Measurements from ENCODE around the gene CDK5RAP3.

CDK5RAP3 gene

GRCh38 chr17:47941246-47942095 is 29.4 kb upstream of the CDK5RAP3 start, which contains the start of gene PNPO:
TSS of gene PNPO (plus strand) at chr17:47941571. CDS start at chr17:47941676, 105 bp downstream.
- Histone ChIP-seq H3K9me3 (ENCODE audit: control insufficient read depth, insufficient read depth, low read length) (no peaks in the 10 kb centered on the region), H3K36me3 (ENCODE audit: control insufficient read depth, insufficient read depth, low read length) (no peaks in the 10 kb centered on the region), H3K4me3 (ENCODE audit: low read depth, low read length) (peak within 1 kb of the TSS; percentile 76), H3K9ac (ENCODE audit: low read depth, low read length) (peak within 1 kb of the TSS; percentile 50), H3K4me1 (ENCODE audit: control insufficient read depth, insufficient read depth, low read length) (no peaks in the 10 kb centered on the region), H3K27me3 (ENCODE audit: control insufficient read depth, insufficient read depth, low read length) (peaks cover 8% of the 10 kb centered on the region)

GRCh38 chr17:47942096-47942510 is 28.8 kb upstream of the CDK5RAP3 start:
- H3K4me1 ChIP-seq (ENCODE audit: control insufficient read depth, insufficient read depth, low read length), result peaks cover 1% of the 10 kb centered on the region

GRCh38 chr17:47942568-47942967 is 28.3 kb upstream of the CDK5RAP3 start:
- Histone ChIP-seq H3K4me3 (ENCODE audit: low read depth, low read length) (peak overlapping the region; percentile 76), H3K4me1 (ENCODE audit: control insufficient read depth, insufficient read depth, low read length) (peaks cover 3% of the 10 kb centered on the region), H3K9ac (ENCODE audit: low read depth, low read length) (no peak overlapping the region)

More at GRCh38 chr17:47942096-47942510, 28.8 kb upstream of the CDK5RAP3 start:
- peak overlapping the region; percentile 76 for H3K4me3 ChIP-seq (ENCODE audit: low read depth, low read length)
- H3K9me3 ChIP-seq (ENCODE audit: control insufficient read depth, insufficient read depth, low read length), result no peaks in the 10 kb centered on the region
- H3K36me3 ChIP-seq (ENCODE audit: control insufficient read depth, insufficient read depth, low read length), result no peaks in the 10 kb centered on the region
- H3K9ac ChIP-seq (ENCODE audit: low read depth, low read length), result no peak overlapping the region
- peaks cover 8% of the 10 kb centered on the region for H3K27me3 ChIP-seq (ENCODE audit: control insufficient read depth, insufficient read depth, low read length)

GRCh38 chr17:47945080-47945479 is 25.8 kb upstream of the CDK5RAP3 start:
- Histone ChIP-seq H3K27me3 (ENCODE audit: control insufficient read depth, insufficient read depth, low read length) (peaks cover 7% of the 10 kb centered on the region), H3K4me3 (ENCODE audit: low read depth, low read length) (no peak overlapping the region), H3K9ac (ENCODE audit: low read depth, low read length) (no peak overlapping the region), H3K4me1 (ENCODE audit: control insufficient read depth, insufficient read depth, low read length) (peaks cover 7% of the 10 kb centered on the region), H3K9me3 (ENCODE audit: control insufficient read depth, insufficient read depth, low read length) (no peaks in the 10 kb centered on the region), H3K36me3 (ENCODE audit: control insufficient read depth, insufficient read depth, low read length) (no peaks in the 10 kb centered on the region)

More at GRCh38 chr17:47942568-47942967, 28.3 kb upstream of the CDK5RAP3 start:
- H3K9me3 ChIP-seq (ENCODE audit: control insufficient read depth, insufficient read depth, low read length), result no peaks in the 10 kb centered on the region
- H3K36me3 ChIP-seq (ENCODE audit: control insufficient read depth, insufficient read depth, low read length), result no peaks in the 10 kb centered on the region
- H3K27me3 ChIP-seq (ENCODE audit: control insufficient read depth, insufficient read depth, low read length), result peaks cover 8% of the 10 kb centered on the region

- no peak overlapping the region for H3K4me3 ChIP-seq (ENCODE audit: low read depth, low read length)
- H3K9ac ChIP-seq (ENCODE audit: low read depth, low read length), result no peak overlapping the region
- H3K9me3 ChIP-seq (ENCODE audit: control insufficient read depth, insufficient read depth, low read length), result no peaks in the 10 kb centered on the region
- peaks cover 3% of the 10 kb centered on the region for H3K27me3 ChIP-seq (ENCODE audit: control insufficient read depth, insufficient read depth, low read length)
- H3K4me1 ChIP-seq (ENCODE audit: control insufficient read depth, insufficient read depth, low read length), result peaks cover 7% of the 10 kb centered on the region
- H3K36me3 ChIP-seq (ENCODE audit: control insufficient read depth, insufficient read depth, low read length), result no peaks in the 10 kb centered on the region
These were observed 25.1 kb upstream of the CDK5RAP3 start for GRCh38 chr17:47945529-47946508.

GRCh38 chr17:47946516-47946915 is 24.4 kb upstream of the CDK5RAP3 start:
- no peak overlapping the region for H3K9ac ChIP-seq (ENCODE audit: low read depth, low read length)
- no peaks in the 10 kb centered on the region for H3K36me3 ChIP-seq (ENCODE audit: control insufficient read depth, insufficient read depth, low read length)
- H3K9me3 ChIP-seq (ENCODE audit: control insufficient read depth, insufficient read depth, low read length), result no peaks in the 10 kb centered on the region
- H3K27me3 ChIP-seq (ENCODE audit: control insufficient read depth, insufficient read depth, low read length), result no peaks in the 10 kb centered on the region
- H3K4me3 ChIP-seq (ENCODE audit: low read depth, low read length), result no peak overlapping the region
- H3K4me1 ChIP-seq (ENCODE audit: control insufficient read depth, insufficient read depth, low read length), result peaks cover 7% of the 10 kb centered on the region

GRCh38 chr17:47946929-47947397 is 23.9 kb upstream of the CDK5RAP3 start:
- Histone ChIP-seq H3K27me3 (ENCODE audit: control insufficient read depth, insufficient read depth, low read length) (no peaks in the 10 kb centered on the region), H3K4me1 (ENCODE audit: control insufficient read depth, insufficient read depth, low read length) (peaks cover 7% of the 10 kb centered on the region), H3K4me3 (ENCODE audit: low read depth, low read length) (no peak overlapping the region), H3K36me3 (ENCODE audit: control insufficient read depth, insufficient read depth, low read length) (no peaks in the 10 kb centered on the region), H3K9me3 (ENCODE audit: control insufficient read depth, insufficient read depth, low read length) (no peaks in the 10 kb centered on the region), H3K9ac (ENCODE audit: low read depth, low read length) (no peak overlapping the region)

GRCh38 chr17:47948706-47949196 is 22.2 kb upstream of the CDK5RAP3 start:
- no peaks in the 10 kb centered on the region for H3K27me3 ChIP-seq (ENCODE audit: control insufficient read depth, insufficient read depth, low read length)
- no peaks in the 10 kb centered on the region for H3K36me3 ChIP-seq (ENCODE audit: control insufficient read depth, insufficient read depth, low read length)
- no peak overlapping the region for H3K9ac ChIP-seq (ENCODE audit: low read depth, low read length)
- H3K4me1 ChIP-seq (ENCODE audit: control insufficient read depth, insufficient read depth, low read length), result peaks cover 7% of the 10 kb centered on the region
- H3K9me3 ChIP-seq (ENCODE audit: control insufficient read depth, insufficient read depth, low read length), result no peaks in the 10 kb centered on the region
- no peak overlapping the region for H3K4me3 ChIP-seq (ENCODE audit: low read depth, low read length)

- Histone ChIP-seq H3K9ac (ENCODE audit: low read depth, low read length) (peak overlapping the region; percentile 42), H3K4me1 (ENCODE audit: control insufficient read depth, insufficient read depth, low read length) (peaks cover 7% of the 10 kb centered on the region)
These were observed 21.6 kb upstream of the CDK5RAP3 start for GRCh38 chr17:47949197-47949759.

GRCh38 chr17:47949946-47950345 is 21.0 kb upstream of the CDK5RAP3 start:
- no peaks in the 10 kb centered on the region for H3K27me3 ChIP-seq (ENCODE audit: control insufficient read depth, insufficient read depth, low read length)
- H3K4me1 ChIP-seq (ENCODE audit: control insufficient read depth, insufficient read depth, low read length), result peaks cover 7% of the 10 kb centered on the region
- no peaks in the 10 kb centered on the region for H3K36me3 ChIP-seq (ENCODE audit: control insufficient read depth, insufficient read depth, low read length)
- H3K9ac ChIP-seq (ENCODE audit: low read depth, low read length), result peak overlapping the region; percentile 42
- H3K9me3 ChIP-seq (ENCODE audit: control insufficient read depth, insufficient read depth, low read length), result no peaks in the 10 kb centered on the region
- H3K4me3 ChIP-seq (ENCODE audit: low read depth, low read length), result no peak overlapping the region

More at GRCh38 chr17:47949197-47949759, 21.6 kb upstream of the CDK5RAP3 start:
- H3K4me3 ChIP-seq (ENCODE audit: low read depth, low read length), result peak overlapping the region; percentile 43
- no peaks in the 10 kb centered on the region for H3K36me3 ChIP-seq (ENCODE audit: control insufficient read depth, insufficient read depth, low read length)
- H3K27me3 ChIP-seq (ENCODE audit: control insufficient read depth, insufficient read depth, low read length), result no peaks in the 10 kb centered on the region
- no peaks in the 10 kb centered on the region for H3K9me3 ChIP-seq (ENCODE audit: control insufficient read depth, insufficient read depth, low read length)

- Histone ChIP-seq H3K9me3 (ENCODE audit: control insufficient read depth, insufficient read depth, low read length) (no peaks in the 10 kb centered on the region), H3K36me3 (ENCODE audit: control insufficient read depth, insufficient read depth, low read length) (no peaks in the 10 kb centered on the region), H3K9ac (ENCODE audit: low read depth, low read length) (no peak overlapping the region), H3K4me3 (ENCODE audit: low read depth, low read length) (no peak overlapping the region), H3K27me3 (ENCODE audit: control insufficient read depth, insufficient read depth, low read length) (no peaks in the 10 kb centered on the region), H3K4me1 (ENCODE audit: control insufficient read depth, insufficient read depth, low read length) (peaks cover 7% of the 10 kb centered on the region)
These were observed 20.5 kb upstream of the CDK5RAP3 start for GRCh38 chr17:47950448-47950847.
